HG02642 (cell line): ENCODE data around the gene PIEZO1.
"Not testable (repeated sequence)": the region's sequence is repeated elsewhere in the genome, so short reads cannot be mapped to it uniquely, and the experiment has no call there.

Experiments used
- ATAC-seq: cut with Tn5 transposase; IDR thresholded peaks from one replicate; pipeline ENCODE4 v1.9.1; 2021; ENCODE audit warnings: mild to moderate bottlenecking; ENCODE audit not compliant: unreplicated experiment, poor library complexity

The PIEZO1 gene, protein sequence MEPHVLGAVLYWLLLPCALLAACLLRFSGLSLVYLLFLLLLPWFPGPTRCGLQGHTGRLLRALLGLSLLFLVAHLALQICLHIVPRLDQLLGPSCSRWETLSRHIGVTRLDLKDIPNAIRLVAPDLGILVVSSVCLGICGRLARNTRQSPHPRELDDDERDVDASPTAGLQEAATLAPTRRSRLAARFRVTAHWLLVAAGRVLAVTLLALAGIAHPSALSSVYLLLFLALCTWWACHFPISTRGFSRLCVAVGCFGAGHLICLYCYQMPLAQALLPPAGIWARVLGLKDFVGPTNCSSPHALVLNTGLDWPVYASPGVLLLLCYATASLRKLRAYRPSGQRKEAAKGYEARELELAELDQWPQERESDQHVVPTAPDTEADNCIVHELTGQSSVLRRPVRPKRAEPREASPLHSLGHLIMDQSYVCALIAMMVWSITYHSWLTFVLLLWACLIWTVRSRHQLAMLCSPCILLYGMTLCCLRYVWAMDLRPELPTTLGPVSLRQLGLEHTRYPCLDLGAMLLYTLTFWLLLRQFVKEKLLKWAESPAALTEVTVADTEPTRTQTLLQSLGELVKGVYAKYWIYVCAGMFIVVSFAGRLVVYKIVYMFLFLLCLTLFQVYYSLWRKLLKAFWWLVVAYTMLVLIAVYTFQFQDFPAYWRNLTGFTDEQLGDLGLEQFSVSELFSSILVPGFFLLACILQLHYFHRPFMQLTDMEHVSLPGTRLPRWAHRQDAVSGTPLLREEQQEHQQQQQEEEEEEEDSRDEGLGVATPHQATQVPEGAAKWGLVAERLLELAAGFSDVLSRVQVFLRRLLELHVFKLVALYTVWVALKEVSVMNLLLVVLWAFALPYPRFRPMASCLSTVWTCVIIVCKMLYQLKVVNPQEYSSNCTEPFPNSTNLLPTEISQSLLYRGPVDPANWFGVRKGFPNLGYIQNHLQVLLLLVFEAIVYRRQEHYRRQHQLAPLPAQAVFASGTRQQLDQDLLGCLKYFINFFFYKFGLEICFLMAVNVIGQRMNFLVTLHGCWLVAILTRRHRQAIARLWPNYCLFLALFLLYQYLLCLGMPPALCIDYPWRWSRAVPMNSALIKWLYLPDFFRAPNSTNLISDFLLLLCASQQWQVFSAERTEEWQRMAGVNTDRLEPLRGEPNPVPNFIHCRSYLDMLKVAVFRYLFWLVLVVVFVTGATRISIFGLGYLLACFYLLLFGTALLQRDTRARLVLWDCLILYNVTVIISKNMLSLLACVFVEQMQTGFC (N-terminal part only)

DNA sequence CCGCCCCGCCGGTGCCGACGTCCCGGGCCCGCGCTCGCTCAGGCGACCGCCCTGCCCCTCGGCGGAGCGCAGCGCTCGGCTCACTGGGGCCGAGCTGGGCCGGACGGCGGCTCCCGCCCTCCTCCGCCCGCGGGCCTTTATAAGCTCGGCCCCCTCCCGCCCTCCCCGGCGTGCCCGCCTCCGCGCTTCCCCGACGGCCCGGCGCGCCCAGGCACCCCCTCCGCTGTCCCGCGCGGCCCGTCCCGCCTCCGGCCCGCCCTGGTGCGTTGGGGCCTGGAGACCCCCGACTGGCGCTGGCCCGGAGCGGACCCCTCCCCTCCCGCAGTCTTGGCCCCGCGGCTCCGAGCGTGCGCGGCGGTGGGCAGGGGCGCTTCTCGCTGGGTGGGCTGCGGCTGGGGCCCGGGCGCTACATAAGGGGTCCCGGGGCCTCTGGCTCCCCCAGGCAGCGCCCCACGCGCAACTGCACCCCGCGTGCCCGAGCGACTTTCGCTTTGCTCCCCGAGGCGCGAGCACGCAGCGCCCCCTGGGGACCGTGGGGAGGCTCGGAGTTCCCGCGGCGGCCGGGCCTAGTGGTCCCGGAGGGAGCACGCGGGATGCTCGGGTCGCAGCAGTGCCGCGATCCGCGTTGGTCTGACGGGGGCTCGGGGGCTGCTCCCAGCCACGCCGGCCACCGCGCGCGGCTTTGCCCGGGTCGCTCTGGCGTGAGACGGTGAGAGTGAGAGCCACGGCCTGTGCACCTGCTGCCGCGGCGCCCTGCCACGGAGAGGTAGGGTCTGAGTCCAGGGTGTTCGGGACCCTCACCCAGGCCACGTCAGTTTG is at the start of gene PIEZO1:
PIEZO1 (minus strand) TSS at position 115 of the 819 bp plus-strand sequence. CDS start 256 bp downstream, outside the sequence.
- peak; percentile 36 for ATAC-seq

DNA sequence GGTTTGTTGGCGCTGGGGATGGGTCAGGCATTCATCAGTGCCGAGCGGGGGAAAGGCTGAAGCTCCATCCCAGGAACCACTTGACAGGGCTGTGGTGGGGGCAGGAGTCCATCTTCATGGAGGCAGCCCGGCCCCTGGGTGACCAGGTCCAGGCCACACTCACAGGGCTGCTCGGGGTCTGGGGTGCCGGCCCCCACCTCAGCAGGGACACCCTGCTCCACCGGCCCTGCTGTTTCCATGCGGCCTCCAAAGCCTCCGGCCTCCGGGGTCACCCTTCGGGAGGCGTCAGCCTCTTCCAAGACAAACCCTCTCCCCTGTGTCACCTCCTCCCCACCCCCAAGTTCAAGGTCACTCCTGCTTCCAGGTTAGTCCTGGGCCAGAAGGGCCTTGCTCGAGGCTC is 49.6 kb upstream of the PIEZO1 start:
- ATAC-seq: no peak

DNA sequence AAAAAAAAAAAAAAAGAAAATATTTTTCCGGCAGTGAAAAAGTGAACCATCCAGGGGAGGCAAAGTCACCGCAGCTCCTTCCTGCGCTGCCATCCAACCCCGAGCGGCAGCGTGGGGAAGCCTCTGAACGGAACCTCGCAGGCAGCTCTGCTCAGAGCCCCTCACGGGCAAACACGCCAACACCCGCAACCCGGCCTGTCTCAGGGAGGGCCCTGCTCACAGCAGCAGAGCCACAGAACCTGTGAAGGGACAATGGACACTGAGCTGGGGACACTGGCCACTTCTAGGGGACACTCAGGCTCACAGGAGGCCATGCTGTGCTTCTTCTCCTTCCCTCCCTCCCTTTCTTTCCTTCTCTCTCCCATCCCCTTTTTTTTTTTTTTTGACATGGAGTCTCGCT is 48.1 kb upstream of the PIEZO1 start:
- no peak for ATAC-seq

DNA sequence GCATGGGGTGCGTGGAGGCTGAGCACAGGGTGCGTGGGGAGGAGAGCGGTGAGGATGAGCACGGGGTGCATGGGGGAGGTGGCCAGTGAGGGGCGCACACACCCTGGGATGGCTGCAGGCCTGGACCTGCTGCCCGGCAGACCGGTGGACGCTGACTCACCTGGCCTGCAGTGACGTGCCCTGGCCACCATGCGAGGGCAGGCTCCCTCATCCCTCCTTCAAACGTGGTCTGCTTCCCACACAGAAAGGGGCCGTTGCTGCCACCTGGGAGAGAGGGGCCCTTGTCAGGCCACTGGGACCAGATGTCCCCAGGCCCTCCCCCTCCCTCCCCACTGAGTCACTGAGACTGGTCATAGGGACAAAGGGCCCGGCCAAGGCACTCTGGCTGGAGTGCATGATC is 46.8 kb upstream of the PIEZO1 start:
- ATAC-seq: no peak

DNA sequence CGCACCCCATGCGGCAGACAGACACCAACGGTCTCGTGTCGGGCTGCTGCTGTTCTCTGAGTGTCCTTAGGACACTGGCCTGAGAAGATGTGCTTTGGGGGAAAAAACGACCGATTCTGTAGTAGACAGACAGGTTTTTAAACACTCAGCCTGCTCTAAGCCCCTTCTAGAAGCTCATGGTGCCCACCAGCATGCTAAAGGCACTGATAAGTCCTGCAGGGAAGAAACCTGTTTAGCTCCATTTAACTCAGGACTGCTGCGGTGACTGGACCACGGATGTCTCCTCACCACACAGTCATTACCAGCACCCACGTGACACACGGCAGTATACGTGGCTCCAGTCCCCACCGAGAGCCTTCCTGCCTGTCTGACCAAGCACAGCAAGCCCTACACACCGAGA is 45.8 kb upstream of the PIEZO1 start:
- no peak for ATAC-seq

DNA sequence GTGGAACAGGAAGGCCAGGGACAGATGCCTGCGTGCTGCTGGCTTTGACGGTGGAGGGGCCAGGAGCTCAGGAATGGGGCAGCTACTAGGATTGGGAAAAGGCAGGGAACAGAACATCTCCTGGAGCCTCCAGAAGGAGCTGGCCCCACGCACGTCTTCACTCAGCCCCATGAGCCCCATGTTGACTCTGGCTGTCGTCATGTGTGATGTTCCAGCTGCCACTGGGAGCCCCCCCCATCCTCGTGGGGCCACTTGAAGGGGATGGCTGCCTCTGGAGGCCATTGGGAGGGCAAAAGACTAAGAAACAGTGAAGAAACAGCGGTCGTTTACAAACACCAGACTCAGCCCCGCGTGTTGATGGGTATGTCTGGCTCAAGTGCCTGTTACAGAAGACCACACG is 45.2 kb upstream of the PIEZO1 start:
- ATAC-seq: no peak

DNA sequence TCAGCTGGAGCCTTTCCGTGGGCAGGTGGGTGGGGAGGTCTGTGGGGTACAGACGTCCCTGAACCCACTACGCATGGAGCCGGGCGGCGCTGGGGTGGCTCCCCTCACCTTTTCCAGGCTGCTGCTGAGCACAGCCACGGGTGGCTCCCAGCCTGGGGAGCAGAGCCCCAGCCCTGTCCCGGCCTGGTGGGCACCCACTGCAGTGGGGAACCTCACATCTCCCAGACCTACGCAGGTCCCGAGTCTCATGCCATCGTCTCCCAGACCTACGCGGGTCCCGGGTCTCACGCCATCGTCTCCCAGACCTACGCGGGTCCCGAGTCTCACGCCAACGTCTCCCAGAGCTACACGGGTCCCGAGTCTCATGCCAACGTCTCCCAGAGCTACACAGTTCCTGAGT is 43.7 kb upstream of the PIEZO1 start:
- no peak for ATAC-seq

DNA sequence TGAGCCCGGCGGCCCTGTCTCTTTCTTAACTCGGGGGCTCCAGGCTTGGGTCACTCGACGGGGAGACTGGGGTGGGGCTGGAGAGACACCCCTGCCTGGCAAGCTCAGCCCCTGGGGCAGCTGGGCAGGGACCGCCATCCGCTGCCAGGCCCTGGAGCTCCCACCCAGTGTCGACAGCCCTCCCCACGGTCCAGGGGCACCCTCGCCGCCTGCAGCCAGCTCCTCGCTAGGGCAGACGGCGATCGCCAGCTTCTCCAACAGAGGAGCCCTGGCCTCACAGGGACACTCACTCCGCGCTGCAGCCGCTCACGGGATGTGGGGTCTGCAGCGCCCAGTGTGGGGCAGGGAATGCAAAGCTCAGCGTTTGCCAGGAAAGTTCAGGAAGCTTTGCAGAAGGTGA is 42.7 kb upstream of the PIEZO1 start:
- ATAC-seq: no peak

DNA sequence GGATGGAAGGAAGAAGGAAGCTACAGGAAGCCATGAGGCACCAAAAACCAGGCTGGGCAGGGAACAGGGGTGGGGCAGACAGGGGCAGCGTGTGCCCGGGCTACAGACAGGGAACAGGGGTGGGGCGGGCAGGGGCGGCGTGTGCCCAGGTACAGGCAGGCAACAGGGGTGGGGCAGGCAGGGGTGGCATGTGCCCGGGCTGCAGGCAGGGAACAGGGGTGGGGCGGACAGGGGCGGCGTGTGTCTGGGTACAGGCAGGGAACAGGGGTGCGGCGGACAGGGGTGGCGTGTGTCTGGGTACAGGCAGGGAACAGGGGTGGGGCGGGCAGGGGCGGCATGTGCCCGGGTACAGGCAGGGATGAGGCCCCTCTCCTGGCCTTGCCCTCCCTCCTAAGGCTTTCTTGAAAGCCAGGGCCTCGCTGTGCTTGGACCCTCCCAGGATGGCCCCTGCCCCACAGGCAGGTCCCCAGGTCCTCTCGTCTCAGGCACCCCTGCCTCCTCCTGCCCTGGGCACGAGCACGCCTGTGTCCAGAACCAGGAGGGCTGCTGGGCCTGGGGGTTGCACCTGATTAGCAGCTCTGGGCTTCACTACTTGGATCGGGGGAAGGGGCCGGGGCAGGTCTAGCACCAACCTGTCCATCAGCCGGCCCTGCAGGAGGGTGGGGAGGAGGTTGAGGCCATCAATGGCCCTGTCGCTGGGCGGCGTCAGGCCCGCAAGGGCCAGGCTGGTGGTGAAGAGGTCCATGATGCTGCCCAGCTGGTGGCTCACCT is 41.2 kb upstream of the PIEZO1 start:
- no peak for ATAC-seq

DNA sequence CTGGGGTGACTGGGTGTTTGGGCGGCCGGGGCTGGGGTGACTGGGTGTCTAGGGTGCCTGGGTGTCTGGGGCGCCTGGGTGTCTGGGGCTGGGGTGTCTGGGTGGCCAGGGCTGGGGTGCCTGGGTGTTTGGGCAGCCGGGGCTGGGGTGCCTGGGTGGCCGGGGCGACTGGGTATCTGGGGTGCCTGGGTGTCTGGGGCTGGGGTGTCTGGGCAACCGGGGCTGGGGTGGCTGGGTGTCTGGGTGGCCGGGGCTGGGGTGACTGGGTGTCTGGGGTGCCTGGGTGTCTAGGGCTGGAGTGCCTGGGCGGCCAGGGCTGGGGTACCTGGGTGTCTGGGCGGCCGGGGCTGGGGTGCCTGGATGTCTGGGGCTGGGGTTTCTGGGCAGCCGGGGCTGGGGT is 40.1 kb upstream of the PIEZO1 start:
- no peak for ATAC-seq

DNA sequence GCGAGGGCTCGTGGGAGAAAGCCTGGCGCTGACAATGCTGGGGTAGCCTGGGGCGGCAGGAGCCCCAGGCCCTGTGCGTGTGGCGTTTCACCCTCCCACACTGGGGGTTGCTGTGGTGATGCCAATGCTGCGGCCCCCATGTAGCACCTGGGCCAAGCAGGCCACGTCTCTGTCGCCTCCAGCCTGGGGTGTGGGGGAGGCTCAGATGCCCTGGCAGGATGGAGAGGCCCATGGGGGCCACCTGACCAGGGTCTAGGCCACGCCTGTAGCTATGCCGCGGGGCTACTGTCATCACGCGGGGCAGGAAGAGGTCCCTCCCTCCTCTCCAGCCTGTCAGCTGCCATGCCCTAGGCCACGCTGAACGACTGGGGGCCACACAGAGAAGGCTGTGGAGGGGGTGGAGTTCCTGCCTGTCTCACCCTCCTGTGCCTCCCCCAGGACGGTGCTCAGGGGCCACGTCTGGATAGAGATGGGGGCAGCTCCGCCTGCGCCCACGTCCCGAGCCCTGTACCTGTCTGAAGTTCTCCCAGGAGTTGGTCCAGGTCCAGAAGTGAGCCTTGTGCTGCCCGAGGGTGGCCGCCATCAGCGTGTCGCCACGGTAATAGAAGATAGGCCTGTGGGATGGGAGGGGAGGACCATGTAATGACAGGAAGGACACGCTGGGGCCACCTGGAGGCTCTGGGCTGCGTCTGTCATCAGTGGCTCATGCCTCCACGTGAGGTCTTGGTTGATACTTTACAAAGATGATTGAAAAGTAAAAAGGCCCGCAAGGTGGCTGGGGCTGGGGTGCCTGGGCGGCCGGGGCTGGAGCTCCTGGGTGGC is 39.4 kb upstream of the PIEZO1 start:
- no peak for ATAC-seq

DNA sequence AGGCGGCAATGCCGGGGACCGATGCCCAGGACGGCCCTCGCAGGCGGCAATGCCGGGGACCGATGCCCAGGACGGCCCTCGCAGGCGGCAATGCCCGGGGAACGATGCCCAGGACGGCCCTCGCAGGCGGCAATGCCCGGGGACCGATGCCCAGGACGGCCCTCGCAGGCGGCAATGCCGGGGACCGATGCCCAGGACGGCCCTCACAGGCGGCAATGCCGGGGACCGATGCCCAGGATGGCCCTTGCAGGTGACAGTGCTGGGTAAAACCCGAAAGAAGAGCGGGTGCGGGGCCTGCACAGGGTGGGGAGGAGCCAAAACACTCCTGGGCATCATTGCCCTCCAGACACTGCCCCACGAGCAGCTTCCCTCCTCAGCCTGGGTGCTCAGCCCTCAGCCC is 38.6 kb upstream of the PIEZO1 start:
- ATAC-seq: not testable (repeated sequence)

DNA sequence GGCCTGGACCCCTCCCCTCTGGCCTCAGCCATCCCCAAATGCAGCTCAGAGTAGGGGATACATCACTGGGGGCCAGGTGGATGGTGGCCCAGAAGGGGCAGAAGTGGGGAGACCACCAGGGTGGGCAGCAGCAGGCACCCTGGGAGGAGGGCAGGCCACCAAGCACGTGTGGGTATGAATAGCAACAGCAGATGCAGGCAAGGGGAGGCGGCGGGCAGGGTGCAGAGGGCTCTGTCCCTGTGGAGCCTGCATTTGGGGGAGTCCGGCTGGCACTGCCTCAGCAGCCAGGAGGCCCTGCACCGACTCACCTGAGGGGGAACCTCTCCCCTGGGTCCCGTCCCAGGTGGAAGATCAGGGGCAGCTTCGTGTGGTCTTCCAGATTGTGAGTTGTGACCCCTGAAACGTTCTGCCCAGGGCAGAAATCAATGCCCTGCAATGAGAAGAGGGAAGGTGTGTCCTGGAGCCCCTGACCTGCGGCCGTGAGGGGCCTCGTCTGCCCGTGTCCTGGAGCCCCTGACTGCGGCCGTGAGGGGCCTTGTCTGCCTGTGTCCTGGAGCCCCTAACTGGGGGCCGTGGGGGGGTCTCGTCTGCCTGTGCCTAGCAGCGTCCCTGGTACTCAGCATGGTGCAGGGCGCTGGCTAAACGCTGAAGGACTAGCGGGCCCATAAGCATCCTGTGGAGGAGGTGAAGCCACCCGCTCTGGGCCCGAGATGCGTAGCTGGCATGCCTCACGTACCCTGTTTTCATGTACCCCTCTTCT is 37.4 kb upstream of the PIEZO1 start:
- ATAC-seq: no peak

DNA sequence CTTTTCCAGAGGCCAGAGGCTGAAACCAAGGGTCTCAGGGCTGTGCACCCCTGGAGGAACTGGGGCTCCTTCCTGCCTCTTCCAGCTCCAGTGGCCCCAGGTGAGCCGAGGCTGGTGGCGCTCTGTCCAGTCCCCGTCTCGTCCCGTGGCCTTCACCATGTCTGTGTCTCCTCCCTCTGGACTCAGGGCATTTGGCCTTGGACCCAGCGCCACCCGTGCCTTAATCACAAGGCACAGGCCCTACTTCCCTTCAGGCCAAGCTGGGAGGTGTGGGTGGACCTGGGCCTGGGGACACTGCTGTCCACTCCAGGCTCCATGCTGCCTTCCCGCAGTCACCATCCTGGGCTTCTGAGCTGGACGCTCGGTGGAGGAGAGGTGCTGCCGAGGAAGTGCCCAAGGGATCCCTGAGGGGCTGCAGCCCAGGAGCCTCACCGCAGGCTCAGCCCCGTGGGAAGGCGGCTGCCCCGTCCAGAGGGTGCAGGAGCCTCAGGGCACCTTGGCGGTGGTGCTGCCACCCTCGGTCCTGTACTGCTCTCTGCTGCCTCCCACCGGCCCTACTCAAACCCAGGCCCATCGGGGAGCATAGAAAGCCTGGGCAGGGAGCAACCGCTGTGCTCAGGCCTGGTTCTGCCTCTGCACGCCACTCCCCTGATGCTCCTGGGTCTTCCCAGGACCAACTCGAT is 36.3 kb upstream of the PIEZO1 start:
- no peak for ATAC-seq

DNA sequence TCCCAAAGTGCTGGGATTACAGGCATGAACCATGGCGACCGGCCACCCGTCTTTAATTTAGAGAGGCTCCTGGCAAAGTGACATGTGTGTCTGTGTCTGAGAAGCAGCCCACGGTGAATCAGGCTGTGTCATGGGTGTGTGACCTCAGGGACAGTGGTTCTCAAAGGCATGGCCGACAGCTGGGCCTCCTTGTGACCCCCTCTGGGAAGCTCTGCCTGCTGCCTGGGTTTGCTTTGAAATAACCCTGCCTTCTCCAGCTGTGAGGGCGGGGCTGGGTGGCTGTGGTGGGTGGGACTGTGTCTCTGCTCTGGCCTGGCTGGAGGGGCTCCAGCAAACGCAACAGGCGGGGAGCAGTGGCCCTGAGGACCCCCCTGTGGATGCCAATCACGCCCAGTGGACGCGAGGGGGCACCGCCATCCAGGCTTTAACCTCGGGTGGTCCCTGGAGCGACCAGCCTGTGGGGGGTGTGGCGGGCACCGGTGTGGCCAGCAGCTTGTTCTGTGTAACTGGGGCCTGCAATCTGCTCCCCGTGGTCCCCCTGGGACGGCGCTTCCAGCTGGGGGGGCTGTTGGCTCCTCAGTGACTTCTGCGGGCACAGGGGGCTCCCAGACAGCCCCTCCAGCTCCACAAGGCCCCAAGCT is 35.5 kb upstream of the PIEZO1 start:
- no peak for ATAC-seq

DNA sequence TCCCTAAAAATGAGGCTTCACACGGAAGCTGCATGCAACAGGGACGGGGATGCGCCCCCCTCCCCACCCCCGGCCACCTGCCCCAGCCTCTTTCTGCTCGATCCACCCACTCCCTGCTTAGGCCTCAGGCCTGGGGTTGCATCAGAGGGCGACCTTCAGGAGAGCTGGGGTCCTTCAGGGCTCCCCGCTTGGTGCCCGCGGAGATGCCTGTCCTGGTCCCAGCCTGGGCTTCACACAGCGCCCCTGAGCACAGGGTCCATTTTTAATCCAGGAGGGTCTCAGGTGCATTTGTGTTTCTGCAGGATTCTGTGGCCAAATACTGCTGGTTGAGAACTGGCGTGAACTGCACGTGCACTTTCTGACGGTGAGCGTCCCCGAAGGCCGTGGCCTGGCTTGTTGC is 34.1 kb upstream of the PIEZO1 start:
- ATAC-seq: no peak

DNA sequence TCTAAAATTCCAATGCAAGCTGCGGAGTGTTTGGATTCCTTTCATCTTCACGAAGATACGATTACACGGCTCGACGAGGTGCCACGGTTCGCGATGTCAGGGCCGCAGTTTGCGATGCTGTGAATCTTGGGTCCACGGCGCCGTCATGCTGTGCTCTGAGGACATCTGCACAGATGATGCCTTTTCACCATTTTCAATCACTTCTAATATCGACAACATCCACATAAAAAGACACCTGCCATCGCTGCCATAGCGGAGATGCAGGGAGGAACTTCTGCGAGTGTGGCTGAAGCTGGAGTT is 33.5 kb upstream of the PIEZO1 start:
- ATAC-seq: no peak
